K562 (cell line): Measurements from ENCODE around the gene GNB5. TPM values are rescaled to one million over a fixed set of nuclear protein-coding genes. Genes with fewer than 3 reads are reported as not detected.

Experiments
- ATAC-seq: fragments of 200-7000 bp; cut with Tn5 transposase; 3 replicates; pipeline ENCODE4 v1.9.1; 2020; ENCODE audit warnings: moderate library complexity
- BruUV-seq: library from RNA; stranded (reverse); fragments of 400-500 nt; replicated peaks from 2 replicates; lab custom pipeline; 2021; lab: Mats Ljungman, UMichigan
- CTCF ChIA-PET: fragments of 300-600 bp; formaldehyde crosslinking; extraction: SDS; loops from one replicate; lab custom pipeline; 2021; ENCODE audit warnings: low intra/inter-chr PET ratio; lab: Yijun Ruan, JAX
- POLR2A ChIA-PET: fragments of 300-600, 350-650 bp; sonication (Branson Sonifier 250); formaldehyde crosslinking; extraction: SDS; loops from one replicate; lab custom pipeline; 2021; ENCODE audit warnings: antibody characterized with exemption, inconsistent platforms; lab: Yijun Ruan, JAX
- DNase-seq, 4 experiments: peaks; one replicate each; pipeline versions ENCODE4 v3.0.0 to v3.0.0-alpha.2; 2011 to 2018; ENCODE audit warnings: low spot score in 3 of 4, mixed read lengths in 3 of 4; ENCODE audit errors: extremely low read depth in 1 of 4
- FAIRE-seq: peaks from 2 replicates; lab custom pipeline; 2011; peaks lifted over from hg19 to GRCh38; lab: Jason Lieb, UNC
- H2AFZ ChIP-seq: 2 replicates; pipeline ENCODE4 v1.6.0; 2011; ENCODE audit warnings: low read depth, low read length, control low read depth, inconsistent platforms
- H3K27ac ChIP-seq: fragments of 200-600 bp; 3 replicates; pipeline ENCODE4 v1.8.0; 2011; ENCODE audit warnings: low read depth, mild to moderate bottlenecking, control low read depth, inconsistent platforms, low read length, moderate library complexity, mixed read lengths; ENCODE audit errors: extremely low read depth
- H3K27me3 ChIP-seq, 2 experiments: fragments of 300-600 bp in 1 of 2; 2 replicates in 1 of 2; 3 replicates in 1 of 2; pipeline versions ENCODE4 v1.6.0 to v1.8.0; 2011; ENCODE audit warnings: inconsistent platforms in 2 of 2, low read length in 2 of 2, mild to moderate bottlenecking in 1 of 2, mixed read lengths in 1 of 2, moderate library complexity in 1 of 2; ENCODE audit not compliant: control insufficient read depth in 2 of 2, insufficient read depth in 2 of 2
- H3K36me3 ChIP-seq: fragments of 300-600 bp; 3 replicates; pipeline ENCODE4 v1.8.0; 2011; ENCODE audit warnings: mild to moderate bottlenecking, low read length, inconsistent platforms; ENCODE audit not compliant: control insufficient read depth, insufficient read depth
- H3K4me1 ChIP-seq, 2 experiments: fragments of 200-600 bp in 1 of 2; replicated peaks in 1 of 2; 2 replicates in 1 of 2; 3 replicates in 1 of 2; pipeline versions ENCODE4 v1.5.1 to v1.8.0; 2011; ENCODE audit warnings: inconsistent platforms in 2 of 2, low read length in 2 of 2, mild to moderate bottlenecking in 1 of 2, mixed read lengths in 1 of 2, moderate library complexity in 1 of 2; ENCODE audit not compliant: control insufficient read depth in 2 of 2, insufficient read depth in 2 of 2
- H3K4me2 ChIP-seq: 2 replicates; pipeline ENCODE4 v1.6.1; 2011; ENCODE audit warnings: low read length, control low read depth, inconsistent platforms, mixed read lengths; ENCODE audit not compliant: insufficient read depth
- H3K4me3 ChIP-seq: fragments of 200-600 bp; sonication (generic), shearing (Covaris generic); 2 replicates; pipeline ENCODE4 v1.5.1; 2016; ENCODE audit warnings: control low read depth, inconsistent platforms
- H3K79me2 ChIP-seq: fragments of 200-600 bp; 3 replicates; pipeline ENCODE4 v1.8.0; 2011; ENCODE audit warnings: low read length, inconsistent platforms; ENCODE audit not compliant: control insufficient read depth, insufficient read depth
- H3K9ac ChIP-seq, 2 experiments: 2 replicates each; pipeline versions ENCODE4 v1.6.0 to v1.6.1; 2011; ENCODE audit warnings: low read depth in 2 of 2, low read length in 2 of 2, control low read depth in 1 of 2, inconsistent platforms in 1 of 2, mild to moderate bottlenecking in 1 of 2, mixed read lengths in 1 of 2; ENCODE audit not compliant: insufficient read depth in 1 of 2
- H3K9me1 ChIP-seq: one replicate; pipeline ENCODE4 v1.6.0; 2011; ENCODE audit warnings: inconsistent platforms, mild to moderate bottlenecking, low read length, moderate library complexity; ENCODE audit not compliant: control insufficient read depth, insufficient read depth
- H3K9me3 ChIP-seq: replicated peaks from 2 replicates; pipeline ENCODE4 v1.5.1; 2011; ENCODE audit warnings: low read depth, low read length, inconsistent platforms; ENCODE audit not compliant: control insufficient read depth, insufficient read depth
- H4K20me1 ChIP-seq: replicated peaks from 2 replicates; pipeline ENCODE4 v1.6.1; 2011; ENCODE audit warnings: low read length, inconsistent platforms, mixed read lengths; ENCODE audit not compliant: control insufficient read depth, insufficient read depth
- DACH1 ChIP-seq: fragments of 450-650 bp; IDR thresholded peaks from 2 replicates; pipeline ENCODE4 v1.6.1; 2018; ENCODE audit not compliant: partially characterized antibody
- ESRRA ChIP-seq: fragments of 450-650 bp; IDR thresholded peaks from 2 replicates; pipeline ENCODE4 v1.6.1; 2014; ENCODE audit warnings: low read depth, mild to moderate bottlenecking, moderate library complexity, borderline replicate concordance
- MAFK ChIP-seq: IDR thresholded peaks from 2 replicates; pipeline ENCODE4 v1.6.1; 2011; ENCODE audit warnings: low read length, improper control_type of control experiment
- NFATC3 ChIP-seq: fragments of 450-650 bp; IDR thresholded peaks from 2 replicates; pipeline ENCODE4 v1.6.1; 2017; ENCODE audit warnings: mild to moderate bottlenecking
- RAD21 ChIP-seq, 2 experiments: fragments of 250-450 bp in 1 of 2; fragments of 450-650 bp in 1 of 2; sonication (Bioruptor Pico) in 1 of 2; formaldehyde crosslinking in 1 of 2; IDR thresholded peaks in 1 of 2; conservative IDR thresholded peaks in 1 of 2; 2 replicates each; pipeline versions ENCODE4 v1.4.0 to v1.8.0; 2020 to 2022; ENCODE audit warnings: mild to moderate bottlenecking in 2 of 2, moderate library complexity in 1 of 2
- STAG1 ChIP-seq: sonication (generic); formaldehyde crosslinking; IDR thresholded peaks from 2 replicates; pipeline ENCODE4 v1.5.0; 2020; ENCODE audit warnings: missing genetic modification reagents, borderline replicate concordance
- TEAD2 ChIP-seq: fragments of 450-650 bp; IDR thresholded peaks from 2 replicates; pipeline ENCODE4 v1.6.1; 2016; ENCODE audit warnings: missing genetic modification characterization, control low read depth, missing compliant biosample characterization
- ZC3H4 ChIP-seq: sonication (generic); formaldehyde crosslinking; IDR thresholded peaks from 2 replicates; pipeline ENCODE4 v1.9.0; 2021; ENCODE audit warnings: missing genetic modification reagents, borderline replicate concordance
- WGBS: fragments of 100-300 bp; shearing (Covaris generic); methylation state at CpG from one replicate; pipeline ENCODE4 v1.1.6; 2016; ENCODE audit warnings: low coverage, mixed read lengths; ENCODE audit not compliant: insufficient coverage; ENCODE audit errors: missing lambda C conversion rate; 5-methylcytosine and 5-hydroxymethylcytosine counted together
- in situ Hi-C: fragments of 300-500 bp; cut with MboI; formaldehyde crosslinking; loops from 4 replicates; pipeline ENCODE4 v1.15.0; 2018; ENCODE audit warnings: inconsistent platforms, mixed read lengths
- intact Hi-C: fragments of 100-400 bp; cut with micrococcal nuclease; formaldehyde crosslinking; loops from 2 replicates; pipeline ENCODE4 v1.14.2; 2022
- polyA plus RNA-seq, 8 experiments: library from polyadenylated mRNA; depleted of rRNA in 4 of 8; stranded (reverse) in 5 of 8; unstranded in 3 of 8; fragments of >200 nt; fragmentation: Nextera tagmentation in 2 of 8; fragmentation: Illumina TruSeq in 1 of 8; extraction: Ambion mirVana in 2 of 8; extraction: Trizol in 1 of 8; gene quantifications; 2 replicates each; pipeline versions ENCODE4 v1.2.1 to v1.2.3, GENCODE V29; 2011 to 2014; ENCODE audit warnings: inconsistent platforms in 1 of 8, missing spikeins in 1 of 8
- total RNA-seq, 7 experiments: library from RNA; depleted of rRNA in 6 of 7; stranded (reverse); fragments of >200 nt in 6 of 7; fragmentation: Illumina TruSeq in 2 of 7; extraction: Trizol in 2 of 7; gene quantifications; 2 replicates each; pipeline versions ENCODE4 v1.2.1 to v1.2.3, GENCODE V29; 2011 to 2021; ENCODE audit warnings: low replicate concordance in 1 of 7

The GNB5 gene
- total and polyA plus RNA-seq, 9 of the 15 experiments (the other 6 are each of a cell fraction or from before 2014, with no cell fraction given): 0.11 to 2.1 (median 0.77) TPM

DNA sequence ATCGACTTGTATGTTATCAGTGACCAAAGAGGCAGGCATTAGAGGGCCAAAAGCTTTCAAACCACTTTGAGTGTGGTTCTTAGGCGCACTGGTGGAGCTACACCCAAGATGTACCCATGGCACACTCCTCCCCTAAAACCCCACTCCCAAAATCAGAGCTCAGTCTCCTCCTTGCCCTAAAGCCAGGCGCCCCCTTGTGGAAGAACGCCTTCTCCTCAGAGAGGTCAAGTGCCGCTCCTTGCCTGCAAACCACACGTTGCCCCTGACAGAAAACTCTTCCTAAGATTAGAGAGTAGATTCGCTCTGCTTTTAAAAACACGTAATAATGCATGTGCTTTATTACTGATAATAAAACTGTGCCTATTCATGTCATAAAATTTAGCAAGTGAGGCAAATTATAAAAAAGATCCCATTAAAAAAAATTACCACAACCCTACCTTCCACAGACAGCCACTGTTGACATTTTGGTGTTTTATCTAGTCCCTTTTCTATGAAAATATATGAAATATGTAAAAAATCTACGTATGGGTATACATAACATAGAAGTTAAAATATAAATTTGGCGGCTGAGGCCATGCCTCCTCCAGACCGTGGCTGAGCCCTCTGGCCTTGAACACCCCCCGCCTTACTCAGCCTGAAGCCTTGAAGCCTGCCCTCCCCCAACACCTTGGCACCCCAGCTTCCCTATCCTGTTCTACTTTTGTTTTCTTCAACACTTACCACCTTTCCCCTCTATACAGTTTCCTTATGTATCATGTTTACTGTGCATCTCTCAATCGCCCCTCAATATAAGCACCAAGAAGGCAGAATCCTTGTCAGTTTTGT lies 112.1 kb downstream of the GNB5 start (continued):
- no peak for TF ChIP-seq MAFK
- peak; percentile 73 to 87 for TF ChIP-seq RAD21 (CRISPR knock-in tag; conservative IDR thresholded peaks at IDR 0.05 in 1 of 2, IDR thresholded peaks at IDR 0.05 in 1 of 2)
- no peak for TF ChIP-seq TEAD2 (tag)
- no peak for TF ChIP-seq DACH1
- TF ChIP-seq ESRRA: peak; percentile 20; the same call in 1 of the 2 replicates

DNA sequence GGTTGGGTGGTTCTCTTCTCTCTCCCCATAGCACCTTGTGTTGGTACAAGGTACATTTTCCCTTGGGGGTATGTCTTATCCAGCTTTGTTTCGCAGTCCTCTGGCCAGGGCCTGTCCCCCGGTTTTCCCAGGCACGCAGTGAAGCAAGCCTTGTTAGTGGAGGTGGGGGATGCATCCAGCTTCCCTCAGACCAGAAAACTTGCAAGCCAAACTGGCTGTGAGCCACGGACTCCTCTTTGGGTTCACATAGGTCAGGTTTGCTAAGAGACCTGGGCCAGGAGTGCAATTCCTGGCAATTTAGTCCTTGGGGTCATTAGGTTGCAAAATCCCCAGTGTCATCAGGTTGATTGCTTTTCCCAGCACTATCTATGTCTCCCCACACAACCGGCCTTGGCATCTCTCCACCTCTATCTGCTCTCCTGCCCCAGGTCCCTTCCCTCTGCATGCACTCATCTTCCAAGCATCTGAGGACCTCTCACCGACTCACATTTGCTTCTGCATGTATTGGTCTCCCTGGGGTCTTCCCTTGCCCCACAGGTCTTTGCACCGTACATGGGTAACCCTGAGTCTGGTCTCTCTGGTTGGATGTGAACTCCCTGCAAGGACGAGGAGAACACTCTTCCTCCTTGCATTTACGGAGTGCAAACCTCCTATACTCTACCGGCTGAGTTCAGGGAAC lies 112.9 kb downstream of the GNB5 start:
- Histone ChIP-seq H3K4me2 (no peak overlapping the region), H3K9ac (no peak overlapping the region), H3K4me3 (no peak overlapping the region), H3K79me2 (no peaks in the 10 kb centered on the region), H2AFZ (no peak overlapping the region), H3K27me3 (peaks cover 0 to 3% of the 10 kb centered on the region in 2 experiments; a peak in 2 of 5 replicates), H3K27ac (no peak overlapping the region), H4K20me1 (no peaks in the 10 kb centered on the region), H3K36me3 (no peaks in the 10 kb centered on the region), H3K4me1 (peaks cover 0 to 9% of the 10 kb centered on the region in 2 experiments; a peak in 3 of 5 replicates), H3K9me1 (no peaks in the 10 kb centered on the region), H3K9me3 (no peaks in the 10 kb centered on the region)
- BruUV-seq: no TSS peak
- in situ Hi-C loops (loop anchor here (5.0 kb wide), 1 partner anchor 91 kb away; no protein-coding TSS in a partner anchor), intact Hi-C loops (loop anchor here (5.0 to 10.0 kb wide), 3 partner anchors 56 to 294 kb away; no protein-coding TSS in a partner anchor)
- WGBS: 44% methylated on average over 10 of the region's 10 CpGs
- no peak for DNase-seq
- ATAC-seq: no peak; the same call in 2 of the 3 replicates
- ChIA-PET POLR2A (interaction anchor here (0.6 to 2.1 kb wide), 4 partner anchors 9 to 143 kb away, joined by 3 to 4 read pairs (median 3); no protein-coding TSS in a partner anchor), CTCF (interaction anchor here (0.5 to 1.2 kb wide), 2 partner anchors 94 to 96 kb away, joined by 3 to 6 read pairs; no protein-coding TSS in a partner anchor)
- no peak for FAIRE-seq
- TF ChIP-seq NFATC3 (no peak), STAG1 (0 out of 2 replicates have a peak, but pooled peaks have one; percentile 22), ZC3H4 (CRISPR knock-in tag) (0 out of 2 replicates have a peak, but pooled peaks have one; percentile 32)
